ENCODE data around the gene DAND5. TPM values are rescaled to one million over a fixed set of nuclear protein-coding genes. Genes with fewer than 3 reads are reported as not detected.

The DAND5 gene
- total and polyA plus RNA-seq, 2 of the 13 experiments (the other 11 are each of a cell fraction or from before 2014, with no cell fraction given): 0.04 TPM; not detected in 1

DNA sequence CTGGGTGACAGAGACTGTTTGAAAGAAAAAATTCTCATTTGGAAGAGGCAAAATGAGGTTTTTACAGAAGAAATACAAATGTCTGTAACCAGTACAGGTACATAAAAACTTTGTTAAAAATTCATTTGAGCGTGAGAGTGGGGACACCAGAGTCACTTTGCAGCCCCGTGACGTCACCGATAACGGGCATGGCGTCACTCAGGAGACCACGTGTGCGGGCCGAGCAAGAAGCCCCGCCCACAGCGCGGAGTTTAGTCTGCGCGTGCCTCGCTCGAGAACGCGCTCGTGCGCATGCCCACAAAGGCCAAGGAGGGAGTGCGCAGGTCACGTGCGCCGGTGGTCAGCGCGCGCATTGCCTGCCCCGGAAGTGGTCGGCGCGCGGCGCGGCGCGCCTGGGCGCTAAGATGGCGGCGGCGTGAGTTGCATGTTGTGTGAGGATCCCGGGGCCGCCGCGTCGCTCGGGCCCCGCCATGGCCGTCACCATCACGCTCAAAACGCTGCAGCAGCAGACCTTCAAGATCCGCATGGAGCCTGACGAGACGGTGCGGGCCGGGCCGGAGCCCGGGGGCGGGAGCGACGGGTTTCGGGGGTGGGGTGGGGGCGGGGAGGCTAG, 23.8 kb upstream of the DAND5 start, which contains the start of gene RAD23A (continued):
- TF ChIP-seq, protein P1, sequence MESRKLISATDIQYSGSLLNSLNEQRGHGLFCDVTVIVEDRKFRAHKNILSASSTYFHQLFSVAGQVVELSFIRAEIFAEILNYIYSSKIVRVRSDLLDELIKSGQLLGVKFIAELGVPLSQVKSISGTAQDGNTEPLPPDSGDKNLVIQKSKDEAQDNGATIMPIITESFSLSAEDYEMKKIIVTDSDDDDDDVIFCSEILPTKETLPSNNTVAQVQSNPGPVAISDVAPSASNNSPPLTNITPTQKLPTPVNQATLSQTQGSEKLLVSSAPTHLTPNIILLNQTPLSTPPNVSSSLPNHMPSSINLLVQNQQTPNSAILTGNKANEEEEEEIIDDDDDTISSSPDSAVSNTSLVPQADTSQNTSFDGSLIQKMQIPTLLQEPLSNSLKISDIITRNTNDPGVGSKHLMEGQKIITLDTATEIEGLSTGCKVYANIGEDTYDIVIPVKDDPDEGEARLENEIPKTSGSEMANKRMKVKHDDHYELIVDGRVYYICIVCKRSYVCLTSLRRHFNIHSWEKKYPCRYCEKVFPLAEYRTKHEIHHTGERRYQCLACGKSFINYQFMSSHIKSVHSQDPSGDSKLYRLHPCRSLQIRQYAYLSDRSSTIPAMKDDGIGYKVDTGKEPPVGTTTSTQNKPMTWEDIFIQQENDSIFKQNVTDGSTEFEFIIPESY (CRISPR knock-in tag; IDR thresholded peaks at IDR 0.05): no peak
- TF ChIP-seq, protein P2, sequence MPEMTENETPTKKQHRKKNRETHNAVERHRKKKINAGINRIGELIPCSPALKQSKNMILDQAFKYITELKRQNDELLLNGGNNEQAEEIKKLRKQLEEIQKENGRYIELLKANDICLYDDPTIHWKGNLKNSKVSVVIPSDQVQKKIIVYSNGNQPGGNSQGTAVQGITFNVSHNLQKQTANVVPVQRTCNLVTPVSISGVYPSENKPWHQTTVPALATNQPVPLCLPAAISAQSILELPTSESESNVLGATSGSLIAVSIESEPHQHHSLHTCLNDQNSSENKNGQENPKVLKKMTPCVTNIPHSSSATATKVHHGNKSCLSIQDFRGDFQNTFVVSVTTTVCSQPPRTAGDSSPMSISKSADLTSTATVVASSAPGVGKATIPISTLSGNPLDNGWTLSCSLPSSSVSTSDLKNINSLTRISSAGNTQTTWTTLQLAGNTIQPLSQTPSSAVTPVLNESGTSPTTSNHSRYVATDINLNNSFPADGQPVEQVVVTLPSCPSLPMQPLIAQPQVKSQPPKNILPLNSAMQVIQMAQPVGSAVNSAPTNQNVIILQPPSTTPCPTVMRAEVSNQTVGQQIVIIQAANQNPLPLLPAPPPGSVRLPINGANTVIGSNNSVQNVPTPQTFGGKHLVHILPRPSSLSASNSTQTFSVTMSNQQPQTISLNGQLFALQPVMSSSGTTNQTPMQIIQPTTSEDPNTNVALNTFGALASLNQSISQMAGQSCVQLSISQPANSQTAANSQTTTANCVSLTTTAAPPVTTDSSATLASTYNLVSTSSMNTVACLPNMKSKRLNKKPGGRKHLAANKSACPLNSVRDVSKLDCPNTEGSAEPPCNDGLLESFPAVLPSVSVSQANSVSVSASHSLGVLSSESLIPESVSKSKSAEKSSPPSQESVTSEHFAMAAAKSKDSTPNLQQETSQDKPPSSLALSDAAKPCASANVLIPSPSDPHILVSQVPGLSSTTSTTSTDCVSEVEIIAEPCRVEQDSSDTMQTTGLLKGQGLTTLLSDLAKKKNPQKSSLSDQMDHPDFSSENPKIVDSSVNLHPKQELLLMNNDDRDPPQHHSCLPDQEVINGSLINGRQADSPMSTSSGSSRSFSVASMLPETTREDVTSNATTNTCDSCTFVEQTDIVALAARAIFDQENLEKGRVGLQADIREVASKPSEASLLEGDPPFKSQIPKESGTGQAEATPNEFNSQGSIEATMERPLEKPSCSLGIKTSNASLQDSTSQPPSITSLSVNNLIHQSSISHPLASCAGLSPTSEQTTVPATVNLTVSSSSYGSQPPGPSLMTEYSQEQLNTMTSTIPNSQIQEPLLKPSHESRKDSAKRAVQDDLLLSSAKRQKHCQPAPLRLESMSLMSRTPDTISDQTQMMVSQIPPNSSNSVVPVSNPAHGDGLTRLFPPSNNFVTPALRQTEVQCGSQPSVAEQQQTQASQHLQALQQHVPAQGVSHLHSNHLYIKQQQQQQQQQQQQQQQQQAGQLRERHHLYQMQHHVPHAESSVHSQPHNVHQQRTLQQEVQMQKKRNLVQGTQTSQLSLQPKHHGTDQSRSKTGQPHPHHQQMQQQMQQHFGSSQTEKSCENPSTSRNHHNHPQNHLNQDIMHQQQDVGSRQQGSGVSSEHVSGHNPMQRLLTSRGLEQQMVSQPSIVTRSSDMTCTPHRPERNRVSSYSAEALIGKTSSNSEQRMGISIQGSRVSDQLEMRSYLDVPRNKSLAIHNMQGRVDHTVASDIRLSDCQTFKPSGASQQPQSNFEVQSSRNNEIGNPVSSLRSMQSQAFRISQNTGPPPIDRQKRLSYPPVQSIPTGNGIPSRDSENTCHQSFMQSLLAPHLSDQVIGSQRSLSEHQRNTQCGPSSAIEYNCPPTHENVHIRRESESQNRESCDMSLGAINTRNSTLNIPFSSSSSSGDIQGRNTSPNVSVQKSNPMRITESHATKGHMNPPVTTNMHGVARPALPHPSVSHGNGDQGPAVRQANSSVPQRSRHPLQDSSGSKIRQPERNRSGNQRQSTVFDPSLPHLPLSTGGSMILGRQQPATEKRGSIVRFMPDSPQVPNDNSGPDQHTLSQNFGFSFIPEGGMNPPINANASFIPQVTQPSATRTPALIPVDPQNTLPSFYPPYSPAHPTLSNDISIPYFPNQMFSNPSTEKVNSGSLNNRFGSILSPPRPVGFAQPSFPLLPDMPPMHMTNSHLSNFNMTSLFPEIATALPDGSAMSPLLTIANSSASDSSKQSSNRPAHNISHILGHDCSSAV (CRISPR knock-in tag; IDR thresholded peaks at IDR 0.05; ENCODE audit: borderline replicate concordance): no peak
- TF ChIP-seq FLYWCH1 (CRISPR knock-in tag; IDR thresholded peaks at IDR 0.05) (no peak), ZMAT3 (CRISPR knock-in tag; conservative IDR thresholded peaks at IDR 0.05) (peak; percentile 64; the same call in 1 of the 2 replicates), GATAD2A (CRISPR knock-in tag; IDR thresholded peaks at IDR 0.05) (peak; percentile 58), SKI (IDR thresholded peaks at IDR 0.05; ENCODE audit: partially characterized antibody) (peak; percentile 42), ZNF746 (CRISPR knock-in tag; IDR thresholded peaks at IDR 0.05) (no peak), FOXA1 (IDR thresholded peaks at IDR 0.05) (no peak), FOXA1 (CRISPR knock-in tag; IDR thresholded peaks at IDR 0.05) (peak; percentile 36; the same call in 1 of the 2 replicates), PRMT3 (CRISPR knock-in tag; IDR thresholded peaks at IDR 0.05; ENCODE audit: borderline replicate concordance, low read depth) (no peak), HOXD1 (CRISPR knock-in tag; IDR thresholded peaks at IDR 0.05) (peak; percentile 90)
- TF ChIP-seq, protein P3, sequence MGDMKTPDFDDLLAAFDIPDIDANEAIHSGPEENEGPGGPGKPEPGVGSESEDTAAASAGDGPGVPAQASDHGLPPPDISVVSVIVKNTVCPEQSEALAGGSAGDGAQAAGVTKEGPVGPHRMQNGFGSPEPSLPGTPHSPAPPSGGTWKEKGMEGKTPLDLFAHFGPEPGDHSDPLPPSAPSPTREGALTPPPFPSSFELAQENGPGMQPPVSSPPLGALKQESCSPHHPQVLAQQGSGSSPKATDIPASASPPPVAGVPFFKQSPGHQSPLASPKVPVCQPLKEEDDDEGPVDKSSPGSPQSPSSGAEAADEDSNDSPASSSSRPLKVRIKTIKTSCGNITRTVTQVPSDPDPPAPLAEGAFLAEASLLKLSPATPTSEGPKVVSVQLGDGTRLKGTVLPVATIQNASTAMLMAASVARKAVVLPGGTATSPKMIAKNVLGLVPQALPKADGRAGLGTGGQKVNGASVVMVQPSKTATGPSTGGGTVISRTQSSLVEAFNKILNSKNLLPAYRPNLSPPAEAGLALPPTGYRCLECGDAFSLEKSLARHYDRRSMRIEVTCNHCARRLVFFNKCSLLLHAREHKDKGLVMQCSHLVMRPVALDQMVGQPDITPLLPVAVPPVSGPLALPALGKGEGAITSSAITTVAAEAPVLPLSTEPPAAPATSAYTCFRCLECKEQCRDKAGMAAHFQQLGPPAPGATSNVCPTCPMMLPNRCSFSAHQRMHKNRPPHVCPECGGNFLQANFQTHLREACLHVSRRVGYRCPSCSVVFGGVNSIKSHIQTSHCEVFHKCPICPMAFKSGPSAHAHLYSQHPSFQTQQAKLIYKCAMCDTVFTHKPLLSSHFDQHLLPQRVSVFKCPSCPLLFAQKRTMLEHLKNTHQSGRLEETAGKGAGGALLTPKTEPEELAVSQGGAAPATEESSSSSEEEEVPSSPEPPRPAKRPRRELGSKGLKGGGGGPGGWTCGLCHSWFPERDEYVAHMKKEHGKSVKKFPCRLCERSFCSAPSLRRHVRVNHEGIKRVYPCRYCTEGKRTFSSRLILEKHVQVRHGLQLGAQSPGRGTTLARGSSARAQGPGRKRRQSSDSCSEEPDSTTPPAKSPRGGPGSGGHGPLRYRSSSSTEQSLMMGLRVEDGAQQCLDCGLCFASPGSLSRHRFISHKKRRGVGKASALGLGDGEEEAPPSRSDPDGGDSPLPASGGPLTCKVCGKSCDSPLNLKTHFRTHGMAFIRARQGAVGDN (CRISPR knock-in tag; IDR thresholded peaks at IDR 0.05): peak; percentile 93
- TF ChIP-seq, protein P4, sequence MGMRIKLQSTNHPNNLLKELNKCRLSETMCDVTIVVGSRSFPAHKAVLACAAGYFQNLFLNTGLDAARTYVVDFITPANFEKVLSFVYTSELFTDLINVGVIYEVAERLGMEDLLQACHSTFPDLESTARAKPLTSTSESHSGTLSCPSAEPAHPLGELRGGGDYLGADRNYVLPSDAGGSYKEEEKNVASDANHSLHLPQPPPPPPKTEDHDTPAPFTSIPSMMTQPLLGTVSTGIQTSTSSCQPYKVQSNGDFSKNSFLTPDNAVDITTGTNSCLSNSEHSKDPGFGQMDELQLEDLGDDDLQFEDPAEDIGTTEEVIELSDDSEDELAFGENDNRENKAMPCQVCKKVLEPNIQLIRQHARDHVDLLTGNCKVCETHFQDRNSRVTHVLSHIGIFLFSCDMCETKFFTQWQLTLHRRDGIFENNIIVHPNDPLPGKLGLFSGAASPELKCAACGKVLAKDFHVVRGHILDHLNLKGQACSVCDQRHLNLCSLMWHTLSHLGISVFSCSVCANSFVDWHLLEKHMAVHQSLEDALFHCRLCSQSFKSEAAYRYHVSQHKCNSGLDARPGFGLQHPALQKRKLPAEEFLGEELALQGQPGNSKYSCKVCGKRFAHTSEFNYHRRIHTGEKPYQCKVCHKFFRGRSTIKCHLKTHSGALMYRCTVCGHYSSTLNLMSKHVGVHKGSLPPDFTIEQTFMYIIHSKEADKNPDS (CRISPR knock-in tag; IDR thresholded peaks at IDR 0.05): no peak

Data from HepG2 (cell line).